Measurements from ENCODE around the gene TOR4A. TPM values are rescaled to one million over a fixed set of nuclear protein-coding genes. Genes with fewer than 3 reads are reported as not detected.

Gene TOR4A
- total and polyA plus RNA-seq, 2 donors from 2014 or later: 4.9 to 23.8 TPM

GRCh38 chr9:137266162-137266527, 11.4 kb upstream of the TOR4A start:
- H3K36me3 ChIP-seq (ENCODE audit: control insufficient read depth in 2 of 3, insufficient read depth in 3 of 3, low read length in 3 of 3): peaks cover 2 to 7% (median 4%) of the 10 kb centered on the region in 3 donors
- TF ChIP-seq CTCF (IDR thresholded peaks at IDR 0.05; ENCODE audit: borderline replicate concordance, extremely low read depth, insufficient read depth): no peak
- intact Hi-C loops (cut with DNase I): no loop called here
- FAIRE-seq (no peak), DNase-seq (peak in 1 of 5 donors; percentile 66)
- no peaks in the 10 kb centered on the region for H3K27me3 ChIP-seq (ENCODE audit: control insufficient read depth, insufficient read depth, low read length)
- H3K9ac ChIP-seq (ENCODE audit: low read length in 3 of 3): no peak overlapping the region
- peaks cover 0 to 18% (median 13%) of the 10 kb centered on the region in 3 donors for H3K4me1 ChIP-seq (ENCODE audit: control insufficient read depth in 2 of 3, insufficient read depth in 2 of 3, low read depth in 1 of 3, low read length in 3 of 3)
- no peak overlapping the region for H3K27ac ChIP-seq (ENCODE audit: low read depth in 2 of 2, low read length in 2 of 2)
- no peak overlapping the region for H3K4me3 ChIP-seq (ENCODE audit: low read length in 3 of 3)
- H3K9me3 ChIP-seq (ENCODE audit: control insufficient read depth in 2 of 3, insufficient read depth in 1 of 3, low read length in 3 of 3): no peaks in the 10 kb centered on the region

DNA sequence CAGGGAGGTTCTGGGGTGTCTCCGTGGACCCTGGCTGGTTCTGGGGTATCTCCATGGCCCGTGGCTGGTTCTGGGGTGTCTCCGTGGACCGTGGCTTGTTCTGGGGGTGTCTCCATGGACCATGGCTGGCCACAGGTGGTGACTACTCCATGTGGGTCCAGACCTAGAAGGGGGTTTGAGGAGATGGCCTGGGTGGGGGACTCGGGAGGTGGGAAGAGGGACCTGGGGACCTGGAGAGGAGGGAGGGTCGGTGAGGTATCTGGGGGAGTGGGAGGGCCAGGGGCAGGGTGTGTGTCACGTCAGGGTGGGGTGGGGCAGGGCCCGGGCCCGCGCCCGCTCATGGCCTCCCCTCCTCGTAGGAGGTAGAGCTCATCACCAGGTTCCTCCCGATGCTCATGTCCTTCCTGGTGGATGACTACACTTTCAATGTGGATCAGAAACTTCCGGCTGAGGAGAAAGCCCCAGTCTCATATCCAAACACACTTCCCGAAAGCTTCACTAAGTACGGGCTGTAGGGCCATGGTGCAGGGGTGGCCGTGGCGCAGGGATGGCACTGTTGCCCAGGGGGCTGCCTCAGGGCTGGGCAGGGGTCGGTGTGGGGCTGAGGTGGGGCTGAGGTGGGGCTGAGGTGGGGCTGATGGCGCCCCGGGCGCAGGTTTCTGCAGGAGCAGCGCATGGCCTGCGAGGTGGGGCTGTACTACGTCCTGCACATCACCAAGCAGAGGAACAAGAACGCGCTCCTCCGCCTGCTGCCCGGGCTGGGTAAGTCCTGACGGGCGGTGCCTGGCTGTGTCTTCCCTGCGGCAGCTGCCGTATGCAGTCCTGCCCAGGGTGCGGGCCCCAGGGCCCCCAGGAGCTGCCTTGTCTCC, 10.7 kb upstream of the TOR4A start:
- Histone ChIP-seq H3K4me3 (ENCODE audit: low read length in 3 of 3) (no peak overlapping the region), H3K9ac (ENCODE audit: low read length in 3 of 3) (no peak overlapping the region), H3K27ac (ENCODE audit: low read depth in 2 of 2, low read length in 2 of 2) (no peak overlapping the region), H3K36me3 (ENCODE audit: control insufficient read depth in 2 of 3, insufficient read depth in 3 of 3, low read length in 3 of 3) (peaks cover 2 to 7% (median 4%) of the 10 kb centered on the region in 3 donors), H3K4me1 (ENCODE audit: control insufficient read depth in 2 of 3, insufficient read depth in 2 of 3, low read depth in 1 of 3, low read length in 3 of 3) (peaks cover 0 to 18% (median 13%) of the 10 kb centered on the region in 3 donors), H3K27me3 (ENCODE audit: control insufficient read depth, insufficient read depth, low read length) (no peaks in the 10 kb centered on the region), H3K9me3 (ENCODE audit: control insufficient read depth in 2 of 3, insufficient read depth in 1 of 3, low read length in 3 of 3) (no peaks in the 10 kb centered on the region)
- DNase-seq: peak in 1 of 5 donors; percentile 78
- no peak for TF ChIP-seq CTCF (IDR thresholded peaks at IDR 0.05; ENCODE audit: borderline replicate concordance, extremely low read depth, insufficient read depth)
- no peak for FAIRE-seq
- intact Hi-C loops (cut with DNase I): no loop called here

GRCh38 chr9:137267933-137268355, 9.6 kb upstream of the TOR4A start:
- Histone ChIP-seq H3K4me1 (ENCODE audit: control insufficient read depth in 2 of 3, insufficient read depth in 2 of 3, low read depth in 1 of 3, low read length in 3 of 3) (peaks cover 0 to 16% (median 13%) of the 10 kb centered on the region in 3 donors), H3K9me3 (ENCODE audit: control insufficient read depth in 2 of 3, insufficient read depth in 1 of 3, low read length in 3 of 3) (no peaks in the 10 kb centered on the region), H3K27me3 (ENCODE audit: control insufficient read depth, insufficient read depth, low read length) (no peaks in the 10 kb centered on the region), H3K9ac (ENCODE audit: low read length in 3 of 3) (no peak overlapping the region), H3K36me3 (ENCODE audit: control insufficient read depth in 2 of 3, insufficient read depth in 3 of 3, low read length in 3 of 3) (peaks cover 2 to 7% (median 4%) of the 10 kb centered on the region in 3 donors), H3K4me3 (ENCODE audit: low read length in 3 of 3) (no peak overlapping the region), H3K27ac (ENCODE audit: low read depth in 2 of 2, low read length in 2 of 2) (no peak overlapping the region)
- intact Hi-C loops (cut with DNase I): no loop called here
- no peak for FAIRE-seq
- DNase-seq: peak in 1 of 5 donors; percentile 58
- no peak for TF ChIP-seq CTCF (IDR thresholded peaks at IDR 0.05; ENCODE audit: borderline replicate concordance, extremely low read depth, insufficient read depth)
